ENCODE measurements around the gene RPTN.
"Not testable (repeated sequence)": the region's sequence is repeated elsewhere in the genome, so short reads cannot be mapped to it uniquely, and the experiment has no call there.

The RPTN gene

DNA sequence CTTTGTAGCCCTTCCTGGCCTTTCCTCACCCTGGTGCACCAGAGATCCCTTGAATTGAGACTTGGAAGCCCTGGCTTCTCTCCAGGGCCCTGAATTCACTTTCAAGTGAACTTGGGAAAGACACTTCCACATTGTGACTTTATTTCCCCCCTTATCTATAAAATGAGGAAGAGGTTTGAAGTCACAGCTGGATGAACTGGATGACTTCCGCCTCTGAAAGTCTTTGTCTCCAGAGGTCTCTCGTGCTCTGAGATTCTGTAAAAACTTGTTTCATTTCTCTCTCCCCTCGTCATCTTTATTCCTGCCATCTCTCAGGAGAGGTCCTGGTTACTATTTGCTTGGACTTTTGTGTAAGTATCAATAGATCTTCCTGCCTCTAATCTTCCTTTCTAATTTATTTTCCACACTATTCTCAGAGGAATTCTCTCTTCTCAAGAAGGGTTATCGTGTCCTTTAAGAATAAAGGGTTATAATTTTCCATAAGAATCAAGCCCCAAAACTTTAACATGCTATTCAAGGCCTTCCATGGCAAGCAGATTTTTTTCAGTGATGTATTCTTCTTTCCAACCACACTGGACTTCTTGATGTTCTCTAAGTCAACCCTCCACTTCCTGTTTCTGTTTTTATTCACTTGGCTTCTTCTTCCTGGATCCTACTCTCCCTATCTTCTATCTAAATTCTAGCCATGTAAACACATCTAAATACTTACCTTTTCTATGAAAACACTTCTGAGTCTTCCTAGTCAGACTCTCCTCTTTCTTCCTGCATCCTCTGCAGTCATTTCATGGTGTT lies 6.5 kb upstream of the RPTN start:
- no peak for DNase-seq

DNA sequence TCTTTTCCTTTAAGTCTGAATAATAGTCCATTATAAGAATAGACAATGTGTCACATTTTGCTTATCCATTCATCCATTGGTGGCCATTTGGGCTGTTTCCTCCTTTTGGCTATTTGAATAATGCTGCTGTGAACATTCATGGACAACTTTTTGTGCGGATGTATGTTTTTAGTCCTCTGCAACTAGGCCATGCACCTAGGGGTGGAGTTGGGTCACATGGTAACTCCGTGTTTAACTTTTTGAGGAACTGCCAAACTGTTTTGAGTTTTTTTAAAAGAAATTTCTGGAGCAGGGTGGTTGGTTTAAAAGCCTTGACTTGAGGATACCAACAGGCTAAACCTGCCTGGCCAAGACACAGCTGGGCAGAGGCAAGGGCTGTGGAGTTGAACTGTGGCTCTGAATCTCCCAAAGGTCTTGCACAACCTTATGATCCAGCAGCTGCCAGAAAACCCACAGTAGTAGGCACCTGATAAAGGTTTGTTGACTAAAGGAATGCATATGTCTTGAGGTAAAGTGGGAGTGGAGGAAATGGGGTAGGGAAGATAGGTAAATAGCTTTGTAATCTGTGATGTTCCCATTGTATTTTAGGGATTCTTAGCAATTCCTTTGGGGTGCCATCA lies 5.6 kb upstream of the RPTN start:
- no peak for DNase-seq

- no peak for DNase-seq
Observed at GRCh38 chr1:152162792-152163463, 3.9 kb upstream of the RPTN start.

GRCh38 chr1:152160576-152160975 lies 1.5 kb upstream of the RPTN start:
- no peak for DNase-seq

GRCh38 chr1:152153996-152154395 lies 5.0 kb downstream of the RPTN start:
- DNase-seq = no peak

GRCh38 chr1:152151646-152152045 lies 7.4 kb downstream of the RPTN start:
- DNase-seq = no peak

DNA sequence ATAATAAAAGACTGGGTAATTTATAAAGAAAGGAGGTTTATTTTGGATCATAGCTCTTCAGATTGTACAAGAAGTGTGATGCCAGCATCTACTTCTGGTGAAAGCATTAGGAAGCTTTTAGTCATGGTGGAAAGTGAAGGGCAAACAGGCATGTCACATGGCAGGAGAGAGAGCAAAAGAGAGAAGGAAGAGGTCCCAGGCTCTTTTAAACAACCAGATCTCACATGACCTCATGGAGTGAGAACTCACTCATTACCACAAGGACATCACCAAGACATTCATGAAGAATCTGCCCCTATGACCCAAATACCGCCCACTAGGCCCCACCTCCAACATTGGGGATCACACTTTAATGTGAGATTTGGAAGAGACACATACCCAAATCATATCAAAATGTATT lies 10.0 kb downstream of the RPTN start:
- DNase-seq = no peak

GRCh38 chr1:152148051-152148450 lies 11.0 kb downstream of the RPTN start:
- DNase-seq = no peak

DNA sequence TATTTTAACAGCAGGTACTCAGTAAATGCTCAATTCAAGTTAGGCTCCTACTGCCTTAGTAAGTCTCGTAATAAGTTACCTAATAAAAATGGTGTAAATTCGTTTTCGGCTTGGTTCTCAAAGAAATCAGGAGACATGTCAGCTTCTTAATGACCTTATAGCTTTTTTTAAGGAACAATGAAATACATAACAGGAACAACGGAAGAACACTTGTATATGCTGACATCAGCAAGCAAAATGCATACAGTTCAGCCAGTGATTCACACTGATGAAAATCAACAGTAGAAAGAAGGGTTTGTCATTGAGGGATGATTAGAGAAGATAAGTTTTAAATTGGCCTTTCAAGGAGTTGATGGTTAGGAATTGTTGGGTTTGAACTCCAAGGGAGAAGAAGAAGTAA lies 13.3 kb downstream of the RPTN start:
- DNase-seq = no peak

GRCh38 chr1:152144674-152145183 lies 14.3 kb downstream of the RPTN start:
- not testable (repeated sequence) for DNase-seq

GRCh38 chr1:152143150-152143887 lies 15.7 kb downstream of the RPTN start:
- DNase-seq = no peak

- DNase-seq = no peak
Observed at GRCh38 chr1:152141971-152142584, 16.9 kb downstream of the RPTN start.

DNA sequence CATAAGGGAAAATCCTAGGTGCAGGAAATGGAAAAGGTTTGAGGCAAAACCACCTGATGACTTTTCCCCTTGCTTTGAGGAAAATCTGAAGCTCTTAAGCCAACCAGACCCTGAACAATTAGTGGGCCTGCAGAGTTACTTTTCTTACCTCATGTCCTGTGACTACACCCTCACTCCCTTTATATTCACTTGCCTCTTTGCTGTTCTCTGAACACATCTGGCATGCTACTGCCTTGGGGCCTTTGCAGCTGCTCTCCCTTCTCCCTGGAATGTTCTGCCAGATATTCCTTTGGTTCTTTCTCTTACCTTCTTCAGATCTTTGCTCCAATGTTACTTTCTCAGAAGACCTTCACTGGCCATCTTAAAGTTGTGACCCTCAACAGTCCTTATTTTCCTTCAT lies 21.8 kb downstream of the RPTN start:
- no peak for DNase-seq

GRCh38 chr1:152130186-152130585 lies 28.8 kb downstream of the RPTN start:
- DNase-seq = no peak

DNA sequence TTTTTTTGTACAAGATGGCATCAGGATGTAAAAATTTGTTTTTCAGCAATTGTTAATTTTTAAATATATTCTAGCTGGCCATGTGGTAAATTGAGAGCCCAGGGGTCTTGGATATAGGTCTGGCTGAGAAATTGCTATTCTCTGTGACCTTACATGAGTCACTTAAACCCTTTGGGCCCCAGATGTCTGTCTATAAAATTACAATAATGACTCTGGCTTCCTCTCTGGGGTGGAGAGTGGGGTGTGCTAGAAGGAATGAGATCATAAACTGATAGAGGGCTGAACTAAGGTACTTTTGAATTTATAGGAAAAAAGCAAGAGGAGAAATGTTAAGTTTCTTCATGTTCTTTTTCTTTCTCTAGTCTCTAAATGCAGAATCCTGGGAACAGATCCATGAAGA lies 31.4 kb downstream of the RPTN start:
- no peak for DNase-seq

GRCh38 chr1:152125834-152126443 lies 33.1 kb downstream of the RPTN start:
- no peak for DNase-seq

- no peak for DNase-seq
Observed at GRCh38 chr1:152118915-152119314, 40.1 kb downstream of the RPTN start.

- DNase-seq = no peak
Observed at GRCh38 chr1:152115344-152115743, 43.7 kb downstream of the RPTN start, which contains the start of gene TCHH. TCHH (minus strand) TSS chr1:152115444; CDS start chr1:152114080, 1,364 bp downstream.

GRCh38 chr1:152112885-152113432 lies 46.1 kb downstream of the RPTN start:
- no peak for DNase-seq

GRCh38 chr1:152112101-152112884 lies 46.7 kb downstream of the RPTN start:
- DNase-seq = no peak

DNA sequence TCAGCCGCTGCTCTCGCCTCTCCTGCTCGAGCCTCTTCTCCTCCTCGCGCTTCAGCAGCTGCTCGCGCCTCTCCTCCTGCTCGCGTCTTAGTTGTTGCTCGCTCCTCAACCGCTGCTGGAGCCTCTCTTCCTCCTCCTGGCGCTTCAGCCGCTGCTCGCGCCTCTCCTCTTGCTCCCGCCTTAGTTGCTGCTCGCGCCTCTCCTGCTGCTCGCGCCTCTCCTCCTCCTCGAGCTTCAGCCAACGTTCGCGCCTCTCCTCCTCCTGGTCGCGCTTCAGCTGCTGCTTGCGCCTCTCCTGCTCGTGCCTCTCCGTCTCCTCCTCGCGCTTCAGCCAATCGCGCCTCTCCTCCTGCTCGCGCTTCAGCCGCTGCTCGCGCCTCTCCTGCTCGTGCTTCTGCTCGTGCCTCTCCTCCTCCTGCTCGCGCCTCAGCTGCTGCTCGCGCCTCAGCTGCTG lies 47.5 kb downstream of the RPTN start:
- DNase-seq = no peak
